NT2/D1 (cell line): ENCODE measurements around the gene SNX11.

Experiments used
- SUZ12 ChIP-seq: IDR thresholded peaks from 2 replicates; pipeline ENCODE4 v1.6.1; 2011; ENCODE audit not compliant: insufficient read length, insufficient read depth; ENCODE audit errors: extremely low read depth
- YY1 ChIP-seq: IDR thresholded peaks from 2 replicates; pipeline ENCODE4 v1.6.1; 2011; ENCODE audit not compliant: insufficient read length, insufficient read depth
- ZNF274 ChIP-seq: IDR thresholded peaks from 2 replicates; pipeline ENCODE4 v1.6.1; 2011; ENCODE audit warnings: mild to moderate bottlenecking, low read depth, low read length

- TF ChIP-seq YY1 (no peak), ZNF274 (no peak), SUZ12 (no peak)
These were observed 42.4 kb downstream of the SNX11 start for GRCh38 chr17:48149787-48150463.
